ENCODE data around the gene USP37.
"Not testable (repeated sequence)": the region's sequence is repeated elsewhere in the genome, so short reads cannot be mapped to it uniquely, and the experiment has no call there.

The USP37 gene

GRCh38 chr2:218568190-218569037, at the start of gene USP37, which contains the start of gene CNOT9:
Gene USP37 (minus strand): TSS chr2:218568351. CDS start chr2:218558653, 9,698 bp downstream.
Gene CNOT9 (plus strand): TSS chr2:218568839. CDS start chr2:218568955, 116 bp downstream.
- peak; percentile 94 for DNase-seq

GRCh38 chr2:218615868-218616315, 47.7 kb upstream of the USP37 start:
- DNase-seq, result no peak

GRCh38 chr2:218607436-218608115, 39.4 kb upstream of the USP37 start, which contains the start of gene PLCD4:
Gene PLCD4 (plus strand): TSS chr2:218607899. CDS start chr2:218615740, 7,841 bp downstream.
- no peak for DNase-seq

- peak; percentile 39 for DNase-seq
Observed at GRCh38 chr2:218605432-218605831, 37.3 kb upstream of the USP37 start.

GRCh38 chr2:218585541-218585940, 17.4 kb upstream of the USP37 start:
- no peak for DNase-seq

- DNase-seq, result no peak
Observed at GRCh38 chr2:218583983-218584850, 16.1 kb upstream of the USP37 start.

- no peak for DNase-seq
Observed at GRCh38 chr2:218582076-218582475, 13.9 kb upstream of the USP37 start.

- no peak for DNase-seq
Observed at GRCh38 chr2:218578272-218578877, 10.2 kb upstream of the USP37 start.

GRCh38 chr2:218577482-218578220, 9.5 kb upstream of the USP37 start:
- no peak for DNase-seq

- DNase-seq, result no peak
Observed at GRCh38 chr2:218576854-218577253, 8.7 kb upstream of the USP37 start.

GRCh38 chr2:218570850-218571249, 2.7 kb upstream of the USP37 start:
- DNase-seq, result no peak

- no peak for DNase-seq
Observed at GRCh38 chr2:218569661-218570500, 1.7 kb upstream of the USP37 start.

- DNase-seq, result no peak
Observed at GRCh38 chr2:218569038-218569431, 884 bp upstream of the USP37 start.

GRCh38 chr2:218567797-218568189, 358 bp downstream of the USP37 start:
- DNase-seq, result no peak

GRCh38 chr2:218566296-218566695, 1.9 kb downstream of the USP37 start:
- no peak for DNase-seq

GRCh38 chr2:218564056-218564455, 4.1 kb downstream of the USP37 start:
- DNase-seq, result no peak

- no peak for DNase-seq
Observed at GRCh38 chr2:218558986-218559385, 9.2 kb downstream of the USP37 start.

- DNase-seq, result no peak
Observed at GRCh38 chr2:218557941-218558340, 10.2 kb downstream of the USP37 start.

- no peak for DNase-seq
Observed at GRCh38 chr2:218555527-218555926, 12.6 kb downstream of the USP37 start.

GRCh38 chr2:218554225-218554624, 13.9 kb downstream of the USP37 start:
- not testable (repeated sequence) for DNase-seq

GRCh38 chr2:218547978-218548377, 20.2 kb downstream of the USP37 start:
- no peak for DNase-seq

All from NCI-H2029 treated with DMSO at 0.1 percent for 48 hours (cell line).